Panc1 (cell line): ENCODE data around the gene KCNIP3. TPM values are rescaled to one million over a fixed set of nuclear protein-coding genes. Genes with fewer than 3 reads are reported as not detected.
"Not testable (repeated sequence)": the region's sequence is repeated elsewhere in the genome, so short reads cannot be mapped to it uniquely, and the experiment has no call there.

Experiments used
- ATAC-seq: fragments of 200-7000 bp; cut with Tn5 transposase; 2 replicates; pipeline ENCODE4 v1.9.1; 2020; ENCODE audit warnings: mild to moderate bottlenecking, moderate library complexity
- BruUV-seq: library from RNA; stranded (reverse); fragments of 400-500 nt; replicated peaks from 2 replicates; lab custom pipeline; 2021; lab: Mats Ljungman, UMichigan
- CTCF ChIA-PET: fragments of 300-600 bp; sonication (Branson Sonifier 250); formaldehyde crosslinking; loops from one replicate; lab custom pipeline; 2022; ENCODE audit warnings: antibody characterized with exemption; lab: Charles Lee
- POLR2A ChIA-PET: fragments of 300-600 bp; sonication (Branson Sonifier 250); formaldehyde crosslinking; loops from one replicate; lab custom pipeline; 2022; ENCODE audit warnings: antibody characterized with exemption; lab: Charles Lee
- DNase-seq: peaks from one replicate; pipeline ENCODE4 v3.0.0-alpha.2; 2010; ENCODE audit warnings: low read depth, low spot score
- H3K27ac ChIP-seq: 2 replicates; pipeline ENCODE4 v1.5.1; 2011; ENCODE audit warnings: mild to moderate bottlenecking, low read length, inconsistent platforms
- H3K27me3 ChIP-seq: fragments of 200-500 bp; sonication (Bioruptor generic); 2 replicates; pipeline ENCODE4 v1.6.0; 2014; ENCODE audit warnings: low read length, inconsistent platforms; ENCODE audit not compliant: control insufficient read depth, insufficient read depth
- H3K36me3 ChIP-seq: fragments of 200-500 bp; sonication (Bioruptor generic); 2 replicates; pipeline ENCODE4 v1.5.1; 2014; ENCODE audit warnings: inconsistent platforms, mild to moderate bottlenecking, low read length, moderate library complexity; ENCODE audit not compliant: control insufficient read depth, insufficient read depth
- H3K4me1 ChIP-seq: 2 replicates; pipeline ENCODE4 v1.5.1; 2011; ENCODE audit warnings: inconsistent platforms, mild to moderate bottlenecking, low read length, moderate library complexity; ENCODE audit not compliant: control insufficient read depth, insufficient read depth
- H3K4me3 ChIP-seq, 2 experiments: 2 replicates each; pipeline ENCODE4 v1.5.1; 2011 to 2012; ENCODE audit warnings: low read depth in 2 of 2, low read length in 2 of 2, mild to moderate bottlenecking in 2 of 2, inconsistent platforms in 1 of 2, moderate library complexity in 1 of 2
- H3K9me3 ChIP-seq: fragments of 200-500 bp; sonication (Bioruptor generic); 2 replicates; pipeline ENCODE4 v1.5.1; 2014; ENCODE audit warnings: low read depth, mild to moderate bottlenecking, inconsistent platforms, low read length, moderate library complexity; ENCODE audit not compliant: control insufficient read depth, insufficient read depth
- CTCF ChIP-seq: fragments of 450-650 bp; IDR thresholded peaks from 2 replicates; pipeline ENCODE4 v1.5.1; 2017; ENCODE audit warnings: mild to moderate bottlenecking
- POLR2AphosphoS5 ChIP-seq: IDR thresholded peaks from 2 replicates; pipeline ENCODE4 v1.6.1; 2012; ENCODE audit warnings: mild to moderate bottlenecking, low read depth, low read length, moderate library complexity
- REST ChIP-seq, 2 experiments: IDR thresholded peaks; 2 replicates each; pipeline ENCODE4 v1.6.1; 2011 to 2012; ENCODE audit warnings: low read depth in 2 of 2, control low read depth in 1 of 2, low read length in 1 of 2, mild to moderate bottlenecking in 1 of 2, moderate library complexity in 1 of 2; ENCODE audit not compliant: insufficient read depth in 1 of 2
- SIN3A ChIP-seq: IDR thresholded peaks from 2 replicates; pipeline ENCODE4 v1.6.1; 2012; ENCODE audit warnings: low read depth, mild to moderate bottlenecking, low read length, moderate library complexity, borderline replicate concordance; ENCODE audit not compliant: insufficient read depth
- TCF7L2 ChIP-seq: IDR thresholded peaks from 2 replicates; pipeline ENCODE4 v1.6.1; 2011; ENCODE audit warnings: mild to moderate bottlenecking, low read depth, low read length, inconsistent platforms
- in situ Hi-C: cut with HindIII; loops from 2 replicates; pipeline ENCODE4 v1.10.0; 2016; ENCODE audit warnings: low sequenced_read_pairs, low pct_unique_long_range_greater_than_20kb
- intact Hi-C: fragments of 100-400 bp; cut with micrococcal nuclease; formaldehyde crosslinking; loops from one replicate; pipeline ENCODE4 v1.10.0; 2022; ENCODE audit not compliant: unreplicated experiment
- total RNA-seq: library from RNA; stranded (reverse); gene quantifications from one replicate; pipeline ENCODE4 v1.2.1, GENCODE V29; 2021; ENCODE audit not compliant: unreplicated experiment

The KCNIP3 gene
- total RNA-seq, 1 experiment from 2014 or later: 17.5 TPM

GRCh38 chr2:95269036-95269680 is 28.0 kb upstream of the KCNIP3 start:
- no peak for ATAC-seq
- BruUV-seq: no TSS peak
- ChIA-PET CTCF (no interaction called here), POLR2A (no interaction called here)
- intact Hi-C loops (no loop called here), in situ Hi-C loops (no loop called here)
- Histone ChIP-seq H3K9me3 (no peaks in the 10 kb centered on the region), H3K36me3 (no peaks in the 10 kb centered on the region), H3K4me3 (no peak overlapping the region), H3K27ac (no peak overlapping the region), H3K4me1 (no peaks in the 10 kb centered on the region), H3K27me3 (no peaks in the 10 kb centered on the region)
- TF ChIP-seq TCF7L2 (no peak), CTCF (no peak), REST (IDR thresholded peaks at IDR 0.05; ENCODE audit: insufficient read depth in 1 of 2, low read depth in 2 of 2, low read length in 1 of 2) (no peak), POLR2AphosphoS5 (no peak), SIN3A (no peak)
- DNase-seq: no peak

- H3K4me3 ChIP-seq, ATAC-seq, H3K27me3 ChIP-seq, intact Hi-C loops, BruUV-seq, CTCF ChIA-PET, H3K27ac ChIP-seq, DNase-seq, H3K4me1 ChIP-seq, in situ Hi-C loops, H3K9me3 ChIP-seq, POLR2A ChIA-PET, H3K36me3 ChIP-seq: not testable (repeated sequence)
Observed at GRCh38 chr2:95269745-95270144, 27.4 kb upstream of the KCNIP3 start.

- TF ChIP-seq TCF7L2: no peak
- TF ChIP-seq REST (IDR thresholded peaks at IDR 0.05; ENCODE audit: insufficient read depth in 1 of 2, low read depth in 2 of 2, low read length in 1 of 2): no peak
- no peak for TF ChIP-seq SIN3A
- no peak for TF ChIP-seq POLR2AphosphoS5
- no peaks in the 10 kb centered on the region for H3K9me3 ChIP-seq
- intact Hi-C loops (no loop called here), in situ Hi-C loops (no loop called here)
- DNase-seq (no peak), ATAC-seq (no peak)
- ChIA-PET CTCF (no interaction called here), POLR2A (no interaction called here)
- H3K4me1 ChIP-seq: no peaks in the 10 kb centered on the region
- BruUV-seq: no TSS peak
- no peaks in the 10 kb centered on the region for H3K27me3 ChIP-seq
- H3K36me3 ChIP-seq: no peaks in the 10 kb centered on the region
- H3K27ac ChIP-seq: no peak overlapping the region
- H3K4me3 ChIP-seq: no peak overlapping the region
Observed at GRCh38 chr2:95270541-95271081, 26.5 kb upstream of the KCNIP3 start.
